Mammary epithelial cell (primary cell): Measurements from ENCODE around the gene FRY.

ENCODE experiments used
- EZH2 ChIP-seq: IDR thresholded peaks from 2 replicates; pipeline ENCODE4 v1.6.1; 2012; ENCODE audit warnings: low read length, inconsistent platforms, borderline replicate concordance
- TF ChIP-seq, protein P1 (sequence below), 2 donors: IDR thresholded peaks in 1 of 2; conservative IDR thresholded peaks in 1 of 2; 2 replicates each; pipeline ENCODE4 v1.5.1; 2011 to 2012; ENCODE audit warnings: inconsistent platforms in 2 of 2, low read length in 2 of 2, mild to moderate bottlenecking in 2 of 2, control low read depth in 1 of 2, low read depth in 1 of 2; ENCODE audit not compliant: insufficient read depth in 1 of 2; ENCODE audit errors: extremely low read depth in 1 of 2

- TF ChIP-seq, protein P1, sequence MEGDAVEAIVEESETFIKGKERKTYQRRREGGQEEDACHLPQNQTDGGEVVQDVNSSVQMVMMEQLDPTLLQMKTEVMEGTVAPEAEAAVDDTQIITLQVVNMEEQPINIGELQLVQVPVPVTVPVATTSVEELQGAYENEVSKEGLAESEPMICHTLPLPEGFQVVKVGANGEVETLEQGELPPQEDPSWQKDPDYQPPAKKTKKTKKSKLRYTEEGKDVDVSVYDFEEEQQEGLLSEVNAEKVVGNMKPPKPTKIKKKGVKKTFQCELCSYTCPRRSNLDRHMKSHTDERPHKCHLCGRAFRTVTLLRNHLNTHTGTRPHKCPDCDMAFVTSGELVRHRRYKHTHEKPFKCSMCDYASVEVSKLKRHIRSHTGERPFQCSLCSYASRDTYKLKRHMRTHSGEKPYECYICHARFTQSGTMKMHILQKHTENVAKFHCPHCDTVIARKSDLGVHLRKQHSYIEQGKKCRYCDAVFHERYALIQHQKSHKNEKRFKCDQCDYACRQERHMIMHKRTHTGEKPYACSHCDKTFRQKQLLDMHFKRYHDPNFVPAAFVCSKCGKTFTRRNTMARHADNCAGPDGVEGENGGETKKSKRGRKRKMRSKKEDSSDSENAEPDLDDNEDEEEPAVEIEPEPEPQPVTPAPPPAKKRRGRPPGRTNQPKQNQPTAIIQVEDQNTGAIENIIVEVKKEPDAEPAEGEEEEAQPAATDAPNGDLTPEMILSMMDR (conservative IDR thresholded peaks at IDR 0.05 in 1 of 2, IDR thresholded peaks at IDR 0.05 in 1 of 2; ENCODE audit: extremely low read depth in 1 of 2, insufficient read depth in 1 of 2, low read depth in 1 of 2, low read length in 2 of 2) = no peak
- TF ChIP-seq EZH2 = no peak
Measured at GRCh38 chr13:32029684-32030083, 1.9 kb upstream of the FRY start.
